A673 (cell line): ENCODE results near the gene GLT6D1. TPM values are rescaled to one million over a fixed set of nuclear protein-coding genes. Genes with fewer than 3 reads are reported as not detected.

Experiments used
- BruUV-seq: library from RNA; stranded (reverse); fragments of 400-500 nt; replicated peaks from 2 replicates; lab custom pipeline; 2021; lab: Mats Ljungman, UMichigan
- CTCF ChIA-PET: fragments of 300-600 bp; sonication (Branson Sonifier 250); formaldehyde crosslinking; loops from one replicate; lab custom pipeline; 2022; ENCODE audit warnings: antibody characterized with exemption; lab: Charles Lee
- POLR2A ChIA-PET: fragments of 300-600 bp; sonication (Branson Sonifier 250); formaldehyde crosslinking; loops from one replicate; lab custom pipeline; 2022; ENCODE audit warnings: antibody characterized with exemption; ENCODE audit not compliant: low non-redundant PET; lab: Charles Lee
- DNase-seq: peaks from one replicate; pipeline ENCODE4 v3.0.0-alpha.2; 2015; ENCODE audit warnings: low spot score
- H3K27ac ChIP-seq: fragments of 200-600 bp; sonication (generic); 2 replicates; pipeline ENCODE4 v1.5.1; 2016; ENCODE audit warnings: mixed run types, low read depth, mild to moderate bottlenecking, mixed read lengths, antibody characterized with exemption, low read length; ENCODE audit not compliant: poor library complexity, severe bottlenecking
- H3K27me3 ChIP-seq: fragments of 200-600 bp; sonication (generic); replicated peaks from 2 replicates; pipeline ENCODE4 v1.6.1; 2017; ENCODE audit warnings: mixed run types, low read depth, mild to moderate bottlenecking, mixed read lengths, antibody characterized with exemption, low read length; ENCODE audit not compliant: insufficient read depth, poor library complexity
- H3K36me3 ChIP-seq: fragments of 200-600 bp; sonication (generic); 2 replicates; pipeline ENCODE4 v1.6.1; 2016; ENCODE audit warnings: mixed run types, mild to moderate bottlenecking, mixed read lengths, antibody characterized with exemption, low read length; ENCODE audit not compliant: insufficient read depth, poor library complexity, severe bottlenecking
- H3K4me1 ChIP-seq: fragments of 200-600 bp; sonication (generic); 2 replicates; pipeline ENCODE4 v1.6.1; 2017; ENCODE audit warnings: mixed run types, mild to moderate bottlenecking, mixed read lengths, antibody characterized with exemption, low read length; ENCODE audit not compliant: insufficient read depth, poor library complexity, severe bottlenecking
- H3K4me3 ChIP-seq: fragments of 200-600 bp; sonication (generic); 2 replicates; pipeline ENCODE4 v1.5.1; 2016; ENCODE audit warnings: low read depth, mixed run types, mild to moderate bottlenecking, mixed read lengths, low read length; ENCODE audit not compliant: poor library complexity, severe bottlenecking
- H3K9me3 ChIP-seq: fragments of 200-600 bp; sonication (generic); 2 replicates; pipeline ENCODE4 v1.6.1; 2016; ENCODE audit warnings: mixed run types, low read depth, mild to moderate bottlenecking, mixed read lengths, antibody characterized with exemption, low read length; ENCODE audit not compliant: poor library complexity, severe bottlenecking
- EZH2 ChIP-seq: fragments of 200-600 bp; sonication (generic); IDR thresholded peaks from 2 replicates; pipeline ENCODE4 v1.6.1; 2017; ENCODE audit warnings: borderline replicate concordance, low read depth, mild to moderate bottlenecking, mixed read lengths, antibody characterized with exemption, low read length; ENCODE audit not compliant: poor library complexity, severe bottlenecking
- intact Hi-C: fragments of 100-400 bp; cut with micrococcal nuclease; formaldehyde crosslinking; loops from one replicate; pipeline ENCODE4 v1.10.0; 2022; ENCODE audit not compliant: unreplicated experiment
- total RNA-seq: library from RNA; stranded (reverse); gene quantifications from 2 replicates; pipeline ENCODE4 v1.2.3, GENCODE V29; 2021
- TF ChIP-seq, protein P1 (sequence below): fragments of 300-800, 200-600 bp; sonication (generic); conservative IDR thresholded peaks from 2 replicates; pipeline ENCODE4 v1.5.1; 2017; ENCODE audit warnings: low read depth, mild to moderate bottlenecking, antibody characterized with exemption, low read length, moderate library complexity, mixed read lengths

GLT6D1 gene
- total RNA-seq, 1 experiment from 2014 or later = not detected

DNA sequence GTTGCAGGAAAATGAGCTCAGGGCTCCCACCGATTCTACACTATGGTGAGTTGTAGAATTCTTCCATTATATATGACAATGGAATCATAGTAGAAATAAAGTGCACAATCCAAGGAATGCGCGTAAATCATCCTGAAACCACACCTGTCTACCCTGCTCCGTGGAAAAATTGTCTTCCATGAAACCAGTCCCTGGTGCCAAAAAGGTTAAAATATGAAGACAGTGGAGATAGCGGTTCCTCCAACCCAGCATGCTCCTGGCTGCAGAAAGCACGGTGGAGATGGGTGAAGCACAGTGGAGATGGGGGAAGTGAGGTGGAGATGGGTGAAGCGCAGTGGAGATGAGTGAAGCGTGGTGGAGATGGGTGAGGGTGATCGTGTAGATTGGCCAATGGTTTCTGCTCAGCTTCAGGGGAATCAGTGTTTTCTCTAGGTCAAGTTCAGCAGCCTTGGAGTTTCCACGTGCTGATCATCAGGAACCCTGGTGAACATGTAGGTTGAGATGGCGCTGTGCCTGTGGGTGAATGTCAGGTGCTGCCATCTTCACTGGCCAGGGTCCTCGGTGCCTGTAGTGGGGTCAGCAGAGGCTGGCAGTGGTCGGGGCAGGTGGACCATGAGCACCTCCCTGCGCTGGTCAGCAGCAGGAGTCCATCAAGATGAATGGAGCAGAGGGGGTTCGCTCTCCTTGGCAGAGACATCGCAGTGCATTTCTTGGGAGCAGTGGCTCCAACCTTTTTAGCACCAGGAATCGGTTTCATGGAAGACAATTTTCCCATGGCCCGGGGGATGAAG lies 57.5 kb downstream of the GLT6D1 start:
- no peaks in the 10 kb centered on the region for H3K9me3 ChIP-seq
- H3K36me3 ChIP-seq = no peaks in the 10 kb centered on the region
- POLR2A ChIA-PET = no interaction called here
- H3K4me1 ChIP-seq = no peaks in the 10 kb centered on the region
- BruUV-seq = no TSS peak
- CTCF ChIA-PET = no interaction called here
- no peak for TF ChIP-seq EZH2
- TF ChIP-seq, protein P1, sequence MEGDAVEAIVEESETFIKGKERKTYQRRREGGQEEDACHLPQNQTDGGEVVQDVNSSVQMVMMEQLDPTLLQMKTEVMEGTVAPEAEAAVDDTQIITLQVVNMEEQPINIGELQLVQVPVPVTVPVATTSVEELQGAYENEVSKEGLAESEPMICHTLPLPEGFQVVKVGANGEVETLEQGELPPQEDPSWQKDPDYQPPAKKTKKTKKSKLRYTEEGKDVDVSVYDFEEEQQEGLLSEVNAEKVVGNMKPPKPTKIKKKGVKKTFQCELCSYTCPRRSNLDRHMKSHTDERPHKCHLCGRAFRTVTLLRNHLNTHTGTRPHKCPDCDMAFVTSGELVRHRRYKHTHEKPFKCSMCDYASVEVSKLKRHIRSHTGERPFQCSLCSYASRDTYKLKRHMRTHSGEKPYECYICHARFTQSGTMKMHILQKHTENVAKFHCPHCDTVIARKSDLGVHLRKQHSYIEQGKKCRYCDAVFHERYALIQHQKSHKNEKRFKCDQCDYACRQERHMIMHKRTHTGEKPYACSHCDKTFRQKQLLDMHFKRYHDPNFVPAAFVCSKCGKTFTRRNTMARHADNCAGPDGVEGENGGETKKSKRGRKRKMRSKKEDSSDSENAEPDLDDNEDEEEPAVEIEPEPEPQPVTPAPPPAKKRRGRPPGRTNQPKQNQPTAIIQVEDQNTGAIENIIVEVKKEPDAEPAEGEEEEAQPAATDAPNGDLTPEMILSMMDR = no peak
- DNase-seq = no peak
- H3K27ac ChIP-seq = no peak overlapping the region
- no peak overlapping the region for H3K4me3 ChIP-seq
- intact Hi-C loops = no loop called here
- peaks cover 2% of the 10 kb centered on the region for H3K27me3 ChIP-seq

DNA sequence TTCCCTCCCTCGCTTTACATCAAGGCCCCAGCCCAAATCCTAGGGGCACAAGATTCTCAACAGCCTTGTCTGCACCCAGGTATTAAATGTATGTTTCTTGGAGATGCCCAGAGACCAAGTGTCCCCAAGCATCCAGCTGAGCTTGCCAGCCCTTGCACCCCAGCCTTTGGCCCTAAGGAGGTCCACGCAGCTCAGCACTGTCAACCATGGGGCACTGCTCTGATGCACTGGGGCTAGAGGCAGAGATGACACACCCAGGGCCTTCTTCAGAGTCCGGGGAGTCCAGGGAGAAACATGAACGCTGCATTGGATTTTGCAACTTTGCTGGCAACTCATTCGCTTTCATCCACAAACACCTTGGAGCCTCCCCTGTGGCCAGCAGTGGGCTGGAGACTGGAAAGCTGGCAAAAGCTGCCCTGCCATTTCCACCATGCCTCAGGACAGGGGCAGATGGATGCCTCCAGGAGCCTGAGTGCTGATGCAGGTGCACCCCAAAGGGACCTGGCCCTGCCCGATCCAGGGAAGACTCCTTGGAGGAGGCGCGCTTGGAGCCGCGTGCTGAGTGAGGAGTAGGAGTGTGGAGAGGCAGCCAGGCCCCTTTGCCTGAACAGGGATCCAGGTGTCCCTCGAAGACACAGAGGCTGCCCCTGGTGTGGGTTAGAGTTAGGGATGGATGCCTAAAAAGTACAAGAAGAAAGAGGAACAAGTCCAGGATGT lies 58.5 kb downstream of the GLT6D1 start:
- no peak overlapping the region for H3K27ac ChIP-seq
- BruUV-seq = no TSS peak
- intact Hi-C loops = no loop called here

DNA sequence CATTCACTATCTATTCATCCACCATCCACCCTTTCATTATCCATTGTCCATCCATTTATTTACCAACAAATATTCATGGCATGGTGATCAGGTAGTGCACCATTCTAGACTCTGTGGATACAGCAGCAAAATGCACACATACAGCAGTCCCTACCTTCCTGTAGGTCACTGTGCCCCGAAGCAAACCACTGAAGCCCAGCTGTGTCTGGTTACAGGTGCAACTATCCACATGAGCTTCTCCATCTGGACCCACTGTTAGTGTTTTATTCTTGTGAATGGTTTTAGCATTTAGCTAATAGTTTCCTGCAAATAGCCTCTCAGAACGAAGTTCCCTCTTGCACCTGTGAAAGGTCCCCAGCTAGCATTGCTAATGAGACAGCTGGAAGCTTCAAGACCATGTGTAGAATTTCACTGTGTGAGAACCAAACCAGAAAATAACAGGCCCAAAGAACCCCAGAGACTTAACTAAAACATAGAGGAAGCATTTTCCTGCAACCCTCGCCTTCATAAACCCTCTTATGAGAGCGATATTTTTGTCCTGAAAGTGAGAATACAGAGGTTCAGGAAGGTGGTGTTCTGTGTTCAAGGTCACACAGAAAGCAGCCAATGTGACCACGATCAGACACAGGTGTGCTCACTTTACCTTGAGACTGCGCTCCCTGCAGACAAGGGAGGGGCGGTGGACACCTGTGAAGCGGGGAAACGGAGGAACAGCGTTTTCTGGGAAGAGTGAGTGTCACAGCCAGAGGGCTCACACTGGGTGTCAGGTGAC lies 59.3 kb downstream of the GLT6D1 start:
- no TSS peak for BruUV-seq
- no peaks in the 10 kb centered on the region for H3K4me1 ChIP-seq
- no peaks in the 10 kb centered on the region for H3K36me3 ChIP-seq
- POLR2A ChIA-PET = no interaction called here
- peaks cover 2% of the 10 kb centered on the region for H3K27me3 ChIP-seq
- CTCF ChIA-PET = no interaction called here
- intact Hi-C loops = no loop called here
- no peak overlapping the region for H3K4me3 ChIP-seq
- no peak overlapping the region for H3K27ac ChIP-seq
- TF ChIP-seq, protein P1 = no peak
- no peak for TF ChIP-seq EZH2
- no peak for DNase-seq
- H3K9me3 ChIP-seq = no peaks in the 10 kb centered on the region

More for the DNA sequence above, 58.5 kb downstream of the GLT6D1 start:
- CTCF ChIA-PET = no interaction called here
- POLR2A ChIA-PET = no interaction called here
- H3K4me3 ChIP-seq = no peak overlapping the region
- TF ChIP-seq, protein P1 = no peak
- no peak for TF ChIP-seq EZH2
- H3K4me1 ChIP-seq = no peaks in the 10 kb centered on the region
- no peaks in the 10 kb centered on the region for H3K9me3 ChIP-seq
- no peaks in the 10 kb centered on the region for H3K36me3 ChIP-seq
- peaks cover 2% of the 10 kb centered on the region for H3K27me3 ChIP-seq
- DNase-seq = no peak
